ENCODE measurements around the gene G6PC1. TPM values are rescaled to one million over a fixed set of nuclear protein-coding genes. Genes with fewer than 3 reads are reported as not detected.

G6PC1 gene
- total and polyA plus RNA-seq, 2 of the 4 experiments (the other 2 are of a cell fraction): not detected

DNA sequence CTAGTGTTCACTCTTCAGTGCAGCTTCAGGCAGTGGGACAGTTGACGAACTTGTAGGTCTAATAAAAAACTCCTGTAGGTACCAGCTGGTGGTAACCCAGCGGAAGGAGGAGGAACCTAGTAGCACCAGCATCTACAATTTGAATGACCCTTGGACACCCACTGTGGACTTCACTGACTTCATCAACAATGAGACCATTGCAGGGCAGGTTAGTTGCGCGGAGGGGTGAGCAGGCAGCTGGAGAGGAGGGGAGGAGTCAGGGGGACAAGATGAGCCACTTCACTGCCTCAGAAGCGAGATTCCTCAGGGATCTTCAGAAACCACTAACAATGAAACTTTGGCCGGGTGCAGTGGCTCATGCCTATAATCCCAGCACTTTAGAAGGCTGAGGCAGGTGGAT lies 27.3 kb upstream of the G6PC1 start:
- H2BK15ac ChIP-seq (ENCODE audit: low read depth, low read length): no peak overlapping the region
- H2BK120ac ChIP-seq (ENCODE audit: low read depth, low read length): no peak overlapping the region
- H4K8ac ChIP-seq (ENCODE audit: low read depth in 2 of 2, low read length in 2 of 2): no peak overlapping the region
- no peaks in the 10 kb centered on the region for H4K20me1 ChIP-seq (ENCODE audit: insufficient read depth, low read length)
- no peak overlapping the region for H3K18ac ChIP-seq (ENCODE audit: low read depth, low read length)
- peaks cover 2% of the 10 kb centered on the region; the same call in 1 of the 2 replicates for H3K4me1 ChIP-seq (ENCODE audit: control insufficient read depth, insufficient read depth, low read length)
- no peak overlapping the region for H3K27ac ChIP-seq (ENCODE audit: insufficient read depth, low read length)
- H2AK9ac ChIP-seq (replicated peaks; ENCODE audit: low read depth, low read length, poor library complexity): no peak overlapping the region
- no peak overlapping the region for H2AFZ ChIP-seq (replicated peaks; ENCODE audit: low read length, poor library complexity)
- H3K56ac ChIP-seq (ENCODE audit: extremely low read depth, insufficient read depth, low read length): no peak overlapping the region
- no peak for TF ChIP-seq RAD21 (IDR thresholded peaks at IDR 0.05; ENCODE audit: low read length)
- no peak for TF ChIP-seq MAZ (IDR thresholded peaks at IDR 0.05; ENCODE audit: borderline replicate concordance, low read depth, low read length)
- TF ChIP-seq, protein P1, sequence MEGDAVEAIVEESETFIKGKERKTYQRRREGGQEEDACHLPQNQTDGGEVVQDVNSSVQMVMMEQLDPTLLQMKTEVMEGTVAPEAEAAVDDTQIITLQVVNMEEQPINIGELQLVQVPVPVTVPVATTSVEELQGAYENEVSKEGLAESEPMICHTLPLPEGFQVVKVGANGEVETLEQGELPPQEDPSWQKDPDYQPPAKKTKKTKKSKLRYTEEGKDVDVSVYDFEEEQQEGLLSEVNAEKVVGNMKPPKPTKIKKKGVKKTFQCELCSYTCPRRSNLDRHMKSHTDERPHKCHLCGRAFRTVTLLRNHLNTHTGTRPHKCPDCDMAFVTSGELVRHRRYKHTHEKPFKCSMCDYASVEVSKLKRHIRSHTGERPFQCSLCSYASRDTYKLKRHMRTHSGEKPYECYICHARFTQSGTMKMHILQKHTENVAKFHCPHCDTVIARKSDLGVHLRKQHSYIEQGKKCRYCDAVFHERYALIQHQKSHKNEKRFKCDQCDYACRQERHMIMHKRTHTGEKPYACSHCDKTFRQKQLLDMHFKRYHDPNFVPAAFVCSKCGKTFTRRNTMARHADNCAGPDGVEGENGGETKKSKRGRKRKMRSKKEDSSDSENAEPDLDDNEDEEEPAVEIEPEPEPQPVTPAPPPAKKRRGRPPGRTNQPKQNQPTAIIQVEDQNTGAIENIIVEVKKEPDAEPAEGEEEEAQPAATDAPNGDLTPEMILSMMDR (conservative IDR thresholded peaks at IDR 0.05; ENCODE audit: low read depth, low read length): no peak
- TF ChIP-seq CEBPB (IDR thresholded peaks at IDR 0.05; ENCODE audit: low read depth, low read length): no peak
- no peak for TF ChIP-seq SMC3 (IDR thresholded peaks at IDR 0.05; ENCODE audit: low read depth, low read length)
- TF ChIP-seq, protein P2, sequence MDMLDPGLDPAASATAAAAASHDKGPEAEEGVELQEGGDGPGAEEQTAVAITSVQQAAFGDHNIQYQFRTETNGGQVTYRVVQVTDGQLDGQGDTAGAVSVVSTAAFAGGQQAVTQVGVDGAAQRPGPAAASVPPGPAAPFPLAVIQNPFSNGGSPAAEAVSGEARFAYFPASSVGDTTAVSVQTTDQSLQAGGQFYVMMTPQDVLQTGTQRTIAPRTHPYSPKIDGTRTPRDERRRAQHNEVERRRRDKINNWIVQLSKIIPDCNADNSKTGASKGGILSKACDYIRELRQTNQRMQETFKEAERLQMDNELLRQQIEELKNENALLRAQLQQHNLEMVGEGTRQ (IDR thresholded peaks at IDR 0.05; ENCODE audit: low read depth, low read length): no peak
- no peak for TF ChIP-seq CHD1 (IDR thresholded peaks at IDR 0.05; ENCODE audit: low read depth, low read length)
- no peak for TF ChIP-seq RCOR1 (IDR thresholded peaks at IDR 0.05; ENCODE audit: insufficient replicate concordance, low read length)
- TF ChIP-seq MXI1 (IDR thresholded peaks at IDR 0.05; ENCODE audit: borderline replicate concordance, low read depth, low read length): no peak
- no peak for TF ChIP-seq POLR2A (IDR thresholded peaks at IDR 0.05; ENCODE audit: low read depth, low read length)
- TF ChIP-seq RFX5 (IDR thresholded peaks at IDR 0.05; ENCODE audit: low read depth, low read length): no peak
- H3K4ac ChIP-seq (ENCODE audit: low read depth, low read length): no peak overlapping the region
- H4K91ac ChIP-seq (ENCODE audit: insufficient read depth, low read depth, low read length): no peak overlapping the region
- H3K4me3 ChIP-seq (ENCODE audit: insufficient read depth, low read depth, low read length): no peak overlapping the region
- H2BK5ac ChIP-seq (ENCODE audit: low read depth, low read length, poor library complexity, severe bottlenecking): no peak overlapping the region
- no CpG with 5 or more reads among the region's 6 CpGs for WGBS, 2 experiments (ENCODE audit: extremely low coverage in 2 of 2, insufficient read length in 1 of 2)
- no peak overlapping the region for H3K14ac ChIP-seq (replicated peaks; ENCODE audit: low read depth, low read length)
- H2AK5ac ChIP-seq (ENCODE audit: low read depth, low read length): no peak overlapping the region
- no TSS peak for BruUV-seq (replicated peaks)
- no peaks in the 10 kb centered on the region for H3K36me3 ChIP-seq (ENCODE audit: control insufficient read depth, insufficient read depth, low read length)
- intact Hi-C loops (cut with micrococcal nuclease): no loop called here
- H4K5ac ChIP-seq (ENCODE audit: low read depth, low read length): no peak overlapping the region
- H3K9me1 ChIP-seq (ENCODE audit: insufficient read depth, low read length): no peaks in the 10 kb centered on the region
- POLR2A ChIA-PET (ENCODE audit: unreplicated experiment): no interaction called here
- ATAC-seq (ENCODE audit: low read depth) (no peak), DNase-seq (no peak)
- H3K9ac ChIP-seq (ENCODE audit: low read depth, low read length): no peak overlapping the region
- CTCF ChIA-PET: no interaction called here
- peaks cover 7% of the 10 kb centered on the region for H3K9me3 ChIP-seq (ENCODE audit: control insufficient read depth, insufficient read depth, low read length)
- dilution Hi-C loops (cut with HindIII; ENCODE audit: low sequenced_read_pairs, unreplicated experiment): no loop called here
- no peaks in the 10 kb centered on the region for H3K79me1 ChIP-seq (ENCODE audit: low read depth in 1 of 2, low read length in 2 of 2)
- peaks cover 24% of the 10 kb centered on the region for H3K27me3 ChIP-seq (ENCODE audit: control insufficient read depth, insufficient read depth, low read length)
- H3K4me2 ChIP-seq (ENCODE audit: low read depth, low read length): no peak overlapping the region
- in situ Hi-C loops (cut with MboI; ENCODE audit: low sequenced_read_pairs): no loop called here
- no peak overlapping the region for H3K23ac ChIP-seq (ENCODE audit: low read depth, low read length)
- no peak overlapping the region for H2BK20ac ChIP-seq (ENCODE audit: low read depth, low read length)
